IPS-NIHi11 (cell line): Measurements from ENCODE around the gene CIAO3.
"Not testable (repeated sequence)": the region's sequence is repeated elsewhere in the genome, so short reads cannot be mapped to it uniquely, and the experiment has no call there.

ENCODE experiments used
- DNase-seq: peaks from one replicate; pipeline ENCODE4 v3.0.0; 2012; ENCODE audit warnings: mixed read lengths, low spot score

CIAO3 gene

DNA sequence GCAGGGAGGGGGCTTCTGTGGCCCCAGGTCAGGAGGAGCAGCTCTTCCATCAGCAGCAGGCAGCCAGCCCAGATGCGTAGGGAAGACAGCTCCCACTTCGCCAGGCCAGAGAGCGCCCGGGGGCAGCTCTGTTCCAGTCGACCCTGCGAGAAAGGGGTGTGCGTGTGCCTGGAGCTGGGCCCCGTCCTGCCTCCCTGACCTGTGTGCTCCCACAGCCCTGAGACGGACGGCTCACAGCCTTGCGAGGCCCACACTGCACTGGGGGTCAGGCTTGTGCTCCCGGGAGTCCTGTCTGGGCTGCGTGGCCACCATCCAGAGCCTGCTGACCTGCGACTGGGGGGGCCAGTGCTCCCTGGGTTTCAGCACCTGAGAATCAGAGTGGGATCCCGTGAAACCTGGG lies 19.3 kb upstream of the CIAO3 start:
- no peak for DNase-seq

- no peak for DNase-seq
These were observed 18.5 kb upstream of the CIAO3 start for GRCh38 chr16:759110-759910.

- no peak for DNase-seq
These were observed 15.6 kb upstream of the CIAO3 start for GRCh38 chr16:756428-756827.

GRCh38 chr16:754656-755055 lies 13.9 kb upstream of the CIAO3 start:
- no peak for DNase-seq

GRCh38 chr16:754121-754607 lies 13.4 kb upstream of the CIAO3 start:
- DNase-seq = not testable (repeated sequence)

GRCh38 chr16:752007-752312 lies 11.2 kb upstream of the CIAO3 start:
- DNase-seq = no peak

DNA sequence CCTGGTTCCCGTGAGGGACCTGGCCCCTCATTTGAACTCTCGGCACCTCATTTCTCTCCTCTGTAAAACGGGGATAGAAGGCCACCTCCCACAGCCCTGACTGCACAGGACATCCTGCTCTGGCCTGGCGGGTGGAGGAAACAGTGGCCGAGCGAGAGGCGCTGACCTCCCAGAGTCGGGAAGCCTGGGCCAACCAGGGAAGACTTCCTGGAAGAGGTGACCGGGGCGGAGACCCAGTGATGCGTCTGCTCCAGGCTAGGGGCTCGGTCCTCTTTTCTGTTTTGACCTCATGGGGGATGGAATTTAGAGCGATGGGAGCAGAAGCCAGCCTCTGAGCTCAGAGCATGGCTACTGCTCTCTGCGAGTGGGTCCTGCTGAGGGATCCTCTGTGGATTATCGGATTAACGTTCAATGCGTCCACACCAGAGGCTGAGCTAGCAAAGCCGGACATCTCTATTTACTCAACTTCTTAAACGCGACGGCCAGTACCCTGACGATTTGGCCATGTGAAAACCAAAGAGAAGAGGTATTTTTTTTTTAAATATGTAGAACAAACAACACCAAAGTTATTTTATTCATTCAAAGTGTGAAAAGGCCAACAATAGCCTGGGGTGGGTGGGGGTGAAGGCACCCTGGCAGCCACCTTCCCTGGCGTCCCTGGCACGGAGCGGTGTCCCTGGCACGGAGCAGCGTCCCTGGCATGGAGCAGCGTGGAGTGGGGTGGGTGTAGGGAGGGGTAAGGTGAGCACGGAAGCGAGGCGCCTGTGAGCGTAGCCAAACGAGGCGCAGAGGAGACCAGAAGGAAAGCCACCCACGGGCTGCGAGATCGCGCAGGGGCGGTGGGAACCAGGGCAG lies 10.6 kb upstream of the CIAO3 start:
- DNase-seq = no peak

DNA sequence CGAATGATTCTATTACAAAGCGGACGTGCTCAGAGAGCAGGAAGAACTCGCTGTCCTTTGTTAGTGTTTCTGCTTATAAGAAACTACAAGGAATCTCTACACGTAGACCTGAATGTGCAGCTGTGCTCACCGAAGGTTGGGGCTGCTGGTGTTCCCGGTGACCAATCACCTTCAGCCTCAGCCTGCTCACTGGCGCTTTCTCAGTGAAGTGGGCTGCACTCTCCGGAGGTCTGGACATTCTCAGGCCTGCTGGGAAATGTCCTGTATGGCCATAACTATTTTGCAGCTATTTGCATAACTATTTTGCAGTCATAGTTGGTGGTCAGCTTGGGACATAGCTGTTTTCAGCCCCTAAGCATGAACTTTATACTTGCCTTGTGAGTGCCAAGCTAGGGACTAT lies 9.7 kb upstream of the CIAO3 start:
- DNase-seq = no peak

- DNase-seq = no peak
These were observed 8.2 kb upstream of the CIAO3 start for GRCh38 chr16:749010-749409.

GRCh38 chr16:747978-748746 lies 7.4 kb upstream of the CIAO3 start:
- DNase-seq = no peak

DNA sequence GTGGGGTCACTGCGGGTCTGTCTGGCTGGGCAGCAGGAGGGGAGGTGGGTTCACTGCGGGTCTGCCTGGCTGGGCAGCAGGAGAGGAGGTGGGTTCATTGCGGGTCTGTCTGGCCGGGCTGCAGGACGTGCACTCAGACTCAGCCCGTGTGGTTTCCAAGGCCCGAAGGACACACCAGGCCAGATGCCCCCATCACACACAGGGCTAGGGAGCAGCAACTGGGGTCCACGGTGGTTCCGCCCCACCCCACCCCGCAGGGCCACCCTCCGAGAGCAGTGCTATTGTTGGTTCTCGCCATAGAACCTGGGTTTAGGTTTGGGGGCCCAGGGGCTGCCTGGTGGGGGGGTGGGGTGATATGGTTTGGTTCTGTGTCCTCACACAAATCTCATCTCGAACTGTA lies 5.8 kb upstream of the CIAO3 start:
- DNase-seq = no peak

GRCh38 chr16:745739-746138 lies 4.9 kb upstream of the CIAO3 start:
- peak; percentile 95 for DNase-seq

- DNase-seq = no peak
These were observed 3.1 kb upstream of the CIAO3 start for GRCh38 chr16:743794-744500.

GRCh38 chr16:742894-743293 lies 2.1 kb upstream of the CIAO3 start:
- DNase-seq = not testable (repeated sequence)

GRCh38 chr16:741986-742629 lies 1.3 kb upstream of the CIAO3 start:
- no peak for DNase-seq

DNA sequence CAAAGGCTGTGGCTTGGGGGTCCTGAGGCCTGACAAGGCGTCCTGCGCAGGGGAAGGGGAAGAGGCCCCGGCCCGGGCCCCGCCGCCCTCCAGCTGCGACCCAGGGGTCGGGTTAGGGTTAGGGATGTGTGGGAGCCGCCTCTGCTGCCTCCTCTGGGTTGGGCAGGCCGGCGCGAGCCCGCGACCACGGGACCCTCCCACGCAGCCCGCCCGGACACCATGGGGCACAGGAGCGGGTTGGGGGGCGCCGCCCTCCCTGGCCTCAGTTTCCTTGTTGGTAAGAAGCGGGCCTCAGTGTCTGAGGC lies 386 bp downstream of the CIAO3 start:
- no peak for DNase-seq

GRCh38 chr16:739560-740458 lies 988 bp downstream of the CIAO3 start:
- DNase-seq = no peak

DNA sequence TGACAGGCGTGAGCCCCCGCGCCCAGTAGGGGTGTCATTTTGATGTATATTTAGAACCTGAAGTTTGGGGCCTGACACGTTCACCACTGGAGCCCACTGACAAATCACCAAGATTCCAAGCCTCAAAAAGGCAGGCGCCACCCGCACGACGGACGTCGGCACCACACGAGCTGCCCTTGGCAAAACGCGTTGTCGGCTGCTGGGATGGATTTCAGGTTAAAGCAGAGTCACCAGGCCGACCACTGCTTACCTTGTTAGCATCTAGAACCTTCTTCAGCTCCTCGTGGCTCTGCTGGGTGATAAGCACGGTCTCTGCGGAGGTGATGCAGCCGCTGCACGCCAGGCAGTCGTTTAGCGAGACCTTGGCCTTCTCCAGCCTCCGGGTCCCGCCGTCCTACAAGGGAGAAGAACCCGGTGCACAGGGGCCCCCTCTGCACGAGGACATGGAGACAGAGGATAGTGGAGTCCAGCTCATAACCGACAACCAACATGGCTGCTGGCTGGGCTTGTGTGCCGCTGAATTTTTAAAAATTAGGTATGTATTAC lies 3.8 kb downstream of the CIAO3 start:
- no peak for DNase-seq

- DNase-seq = no peak
These were observed 4.8 kb downstream of the CIAO3 start for GRCh38 chr16:735982-736453.
